Measurements from ENCODE around the gene SLC35F3.
"Not testable (repeated sequence)": the region's sequence is repeated elsewhere in the genome, so short reads cannot be mapped to it uniquely, and the experiment has no call there.

The SLC35F3 gene

DNA sequence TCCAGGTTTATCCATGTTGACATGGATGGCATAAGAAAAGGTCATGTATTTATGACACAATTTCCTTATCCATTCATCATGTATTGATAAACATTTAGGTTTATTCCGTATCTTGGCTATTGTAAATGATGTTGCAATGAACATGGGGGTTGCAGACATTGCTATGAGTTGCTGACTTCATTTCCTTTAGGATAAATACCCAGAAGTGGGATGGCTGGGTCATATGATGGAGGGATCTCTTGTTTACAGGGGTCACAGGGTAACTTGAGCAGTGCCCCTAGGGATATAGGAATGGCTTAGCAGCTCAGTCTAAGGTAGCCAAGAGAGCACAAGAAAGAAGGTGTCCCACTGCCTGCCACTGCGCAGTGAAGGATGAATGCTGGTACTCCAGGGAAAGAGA is 239.2 kb downstream of the SLC35F3 start:
- DNase-seq (ENCODE audit: low read depth), result no peak

DNA sequence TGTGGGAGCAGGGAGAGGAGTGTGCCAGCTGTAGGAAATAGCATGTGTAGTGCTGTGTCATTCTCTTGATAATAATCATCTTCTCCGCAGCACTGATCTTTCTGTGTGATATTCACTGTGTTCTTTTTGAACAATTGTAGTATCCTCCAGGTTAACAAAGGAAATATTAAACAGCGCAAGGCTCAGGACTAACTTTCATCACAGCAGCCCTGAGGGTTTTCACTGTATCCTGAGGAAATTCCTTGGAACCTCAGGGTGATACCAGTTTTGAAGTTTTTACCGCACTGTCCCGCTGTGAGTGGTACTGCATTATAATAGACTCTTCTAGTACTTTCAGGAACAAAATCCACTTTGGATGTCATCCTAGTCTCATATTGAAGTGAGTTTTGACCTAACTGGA is 240.4 kb downstream of the SLC35F3 start:
- DNase-seq (ENCODE audit: low read depth), result no peak

DNA sequence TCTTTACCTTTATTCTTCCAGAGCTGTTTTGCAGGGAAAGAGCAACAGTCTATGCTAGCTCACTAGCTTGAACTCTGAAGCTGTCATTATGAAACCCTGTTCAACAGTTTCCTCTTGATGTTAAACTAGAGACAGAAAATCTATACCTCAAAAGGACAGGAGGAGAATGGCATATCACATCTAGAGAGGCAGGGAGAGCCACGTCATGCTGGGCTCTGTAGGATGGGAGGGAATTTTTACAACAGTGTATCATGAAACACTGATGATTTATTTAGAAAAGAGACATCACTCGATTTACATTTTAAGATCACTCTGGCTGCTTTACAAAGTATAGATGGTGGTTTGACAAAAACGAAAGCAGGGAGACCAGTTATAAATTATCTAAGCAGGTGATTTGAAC is 243.9 kb downstream of the SLC35F3 start:
- DNase-seq (ENCODE audit: low read depth), result no peak

DNA sequence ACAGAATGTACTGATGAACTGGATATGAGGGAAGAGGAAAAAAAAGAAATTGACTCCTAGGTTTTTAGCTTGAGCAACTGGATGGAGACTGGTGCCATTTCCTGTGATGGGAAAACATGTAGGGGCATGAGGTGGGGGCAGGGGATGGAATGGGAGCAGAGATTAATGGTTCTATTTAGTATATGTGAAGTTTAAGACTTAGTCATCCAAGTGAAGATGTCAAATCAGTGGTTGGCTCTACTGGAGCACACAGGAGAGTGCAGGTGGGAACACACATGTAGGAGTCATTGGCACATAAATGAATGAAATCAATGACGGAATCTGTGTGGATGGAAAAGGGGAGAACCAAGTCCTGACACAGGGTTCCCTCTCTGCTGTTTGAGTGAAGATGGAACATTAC is 244.3 kb downstream of the SLC35F3 start:
- DNase-seq (ENCODE audit: low read depth), result no peak

DNA sequence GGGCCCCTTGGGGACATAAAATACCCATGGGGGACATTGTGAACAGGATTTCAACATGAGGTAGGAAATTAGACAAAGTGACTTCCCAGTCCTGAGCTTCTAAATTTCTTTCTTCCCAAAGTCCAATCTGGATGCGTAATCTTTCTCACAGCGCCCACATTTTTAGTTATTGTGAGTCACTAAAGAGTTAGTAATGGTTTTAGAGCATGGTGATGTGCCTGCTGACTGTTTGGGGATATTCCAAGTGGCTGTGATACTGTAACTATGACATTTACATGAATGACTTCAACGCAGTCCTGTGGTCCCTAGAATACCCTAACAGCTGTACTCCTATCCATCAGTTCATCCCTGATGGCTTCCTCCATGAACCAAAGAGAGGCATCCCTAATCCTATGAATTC is 244.7 kb downstream of the SLC35F3 start:
- no peak for DNase-seq (ENCODE audit: low read depth)

DNA sequence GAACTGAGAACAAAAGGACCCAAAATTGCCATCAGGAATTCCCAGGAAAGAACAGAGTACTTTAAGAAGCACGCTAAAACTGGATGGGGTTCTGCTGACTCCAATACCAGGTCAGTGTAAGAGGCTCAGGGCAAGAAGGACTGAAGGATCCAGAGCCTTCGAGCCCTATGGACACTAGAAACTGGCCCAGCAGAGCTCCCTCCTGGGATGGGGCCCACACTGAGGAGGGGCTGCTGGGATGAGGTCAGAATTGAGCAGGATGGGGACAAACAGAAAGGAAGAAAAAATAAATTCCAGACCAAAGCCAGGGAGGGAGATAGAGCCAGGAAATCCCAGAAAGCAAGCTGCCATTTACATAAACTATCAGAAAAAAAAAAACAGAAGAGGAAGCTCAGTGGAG is 246.4 kb downstream of the SLC35F3 start:
- DNase-seq (ENCODE audit: low read depth), result no peak

DNA sequence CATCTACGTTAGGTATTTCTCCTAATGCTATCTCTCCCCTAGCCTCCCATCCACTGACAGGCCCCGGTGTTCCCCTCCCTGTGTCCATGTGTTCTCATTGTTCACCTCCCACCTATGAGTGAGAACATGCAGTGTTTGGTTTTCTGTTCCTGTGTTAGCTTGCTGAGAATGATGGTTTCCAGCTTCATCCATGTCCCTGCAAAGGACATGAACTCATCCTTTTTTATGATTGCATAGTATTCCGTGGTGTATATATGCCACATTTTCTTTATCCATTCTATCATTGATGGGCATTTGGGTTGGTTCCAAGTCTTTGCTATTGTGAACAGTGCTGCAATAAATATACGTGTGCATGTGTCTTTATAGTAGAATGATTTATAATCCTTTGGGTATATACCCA is 247.9 kb downstream of the SLC35F3 start:
- DNase-seq (ENCODE audit: low read depth), result not testable (repeated sequence)

DNA sequence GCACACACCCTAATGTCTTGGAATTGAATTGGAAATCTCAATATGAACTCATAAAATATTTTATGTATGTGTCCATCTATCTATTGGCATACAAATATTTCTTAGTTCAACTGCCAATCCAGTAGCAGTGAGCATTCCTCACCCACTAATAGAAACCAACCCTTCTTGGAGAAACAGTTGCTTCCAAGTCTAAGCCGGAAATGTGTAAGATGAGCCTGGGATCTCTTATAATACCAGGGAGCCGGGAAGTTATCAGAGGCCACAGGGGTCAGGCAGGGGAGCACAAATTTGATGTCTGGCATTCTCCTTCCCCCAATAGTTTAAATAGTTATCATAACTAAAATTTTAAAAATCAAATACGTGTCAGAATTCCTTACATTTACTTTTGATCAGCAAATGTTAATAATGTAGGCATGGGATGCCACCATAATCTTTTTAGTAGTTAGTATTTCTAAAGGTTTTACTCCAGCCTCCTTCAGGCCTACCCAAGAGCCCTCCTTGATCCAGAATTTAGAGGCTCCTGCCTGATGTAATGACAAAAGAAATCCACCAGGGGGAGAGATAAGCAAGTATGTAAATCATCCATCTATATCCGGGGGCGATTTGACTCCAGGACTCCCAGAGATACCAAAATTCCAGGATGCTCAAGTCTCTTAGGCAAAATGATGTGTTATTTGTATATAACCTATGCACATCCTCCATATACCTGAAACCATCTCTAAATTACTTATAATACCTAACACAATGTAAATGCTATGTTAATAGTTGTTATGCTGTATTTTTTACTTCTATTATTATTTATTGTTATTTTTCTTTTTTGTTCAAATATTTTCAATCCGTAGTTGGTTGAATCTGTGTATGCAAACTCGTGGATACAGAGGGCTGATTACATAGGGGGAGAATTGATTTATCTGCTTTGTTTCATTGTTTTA is 250.1 kb downstream of the SLC35F3 start:
- peak; percentile 14 for DNase-seq (ENCODE audit: low read depth)

DNA sequence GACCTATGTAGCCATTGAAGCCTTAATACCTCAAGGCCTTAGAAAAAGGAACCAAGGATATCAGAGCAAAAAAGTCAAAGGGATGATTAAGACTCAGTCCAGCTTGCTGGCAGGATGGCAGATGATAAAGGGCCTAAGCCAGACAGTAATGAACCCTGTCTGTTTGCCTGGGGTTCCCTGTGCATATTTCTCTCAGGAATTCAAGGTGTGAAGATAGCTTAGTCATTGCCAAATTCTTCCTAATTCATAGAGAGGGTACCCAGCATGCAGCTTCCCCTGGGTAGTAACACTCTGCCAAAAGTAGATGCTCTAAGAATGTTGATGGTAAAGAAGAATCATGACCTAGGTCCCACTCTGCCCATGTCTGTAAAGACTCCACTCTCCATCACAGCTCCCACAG is 258.2 kb downstream of the SLC35F3 start:
- no peak for DNase-seq (ENCODE audit: low read depth)

DNA sequence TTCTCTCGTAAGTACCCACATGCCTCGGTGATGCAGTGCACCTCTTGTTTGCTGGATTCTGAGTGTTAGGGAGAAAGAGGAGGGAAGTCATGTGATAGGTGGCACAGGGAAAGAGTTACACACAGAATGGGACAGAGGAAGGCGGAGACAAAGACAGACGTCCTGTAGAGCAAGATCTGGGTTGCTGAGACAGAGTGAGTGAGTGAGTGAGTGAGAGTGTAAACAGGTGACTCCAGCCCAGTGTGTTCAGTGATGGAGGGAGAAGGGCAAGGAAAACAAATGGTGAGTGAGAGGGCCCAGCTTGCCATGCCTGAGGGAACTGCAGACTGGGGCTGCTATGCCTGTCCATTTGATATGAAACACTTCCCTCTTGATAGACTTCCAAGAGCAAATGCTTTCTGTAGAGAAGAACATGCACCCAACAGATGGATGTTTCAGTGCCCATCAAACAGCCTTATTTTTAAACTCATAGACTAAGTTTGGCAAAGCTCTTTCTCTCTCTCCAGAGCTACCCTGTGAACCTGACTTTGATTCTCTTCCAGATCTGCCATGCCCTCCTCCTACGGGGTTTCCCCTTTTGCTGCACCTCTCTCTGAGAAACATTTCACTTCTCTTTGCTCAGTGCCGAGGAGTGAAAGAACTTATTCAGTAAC is 258.9 kb downstream of the SLC35F3 start:
- DNase-seq (ENCODE audit: low read depth), result no peak

DNA sequence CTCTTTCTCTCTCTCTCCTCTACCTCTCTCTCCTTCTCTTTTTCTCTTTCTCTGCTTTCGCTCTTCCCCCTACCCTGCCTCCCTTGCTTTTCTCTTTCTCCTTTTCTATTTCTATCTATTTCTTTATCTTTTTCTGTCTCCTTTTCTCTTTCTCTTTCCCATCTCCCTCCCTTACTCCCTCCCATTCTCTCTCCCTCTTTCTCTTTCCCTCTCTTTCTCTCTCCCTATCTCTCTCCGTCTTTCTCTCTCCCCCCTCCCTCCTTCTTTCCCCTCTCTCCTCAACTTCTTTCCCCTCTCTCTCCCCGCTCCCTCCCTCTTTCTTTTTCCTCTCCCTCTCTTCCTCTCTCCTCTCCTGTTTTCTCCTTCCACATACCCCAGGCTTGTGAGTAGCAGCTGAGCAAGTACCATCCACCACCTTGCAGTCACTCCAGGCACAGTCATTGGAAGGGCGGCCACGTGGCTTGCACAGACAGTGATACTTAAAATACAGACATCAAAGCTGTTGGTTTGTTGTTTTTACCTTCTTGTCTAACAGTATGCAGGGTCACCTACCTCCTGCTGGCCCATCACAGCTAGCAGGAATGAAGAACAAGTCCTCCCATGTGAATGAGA is 259.7 kb downstream of the SLC35F3 start:
- DNase-seq (ENCODE audit: low read depth), result no peak

DNA sequence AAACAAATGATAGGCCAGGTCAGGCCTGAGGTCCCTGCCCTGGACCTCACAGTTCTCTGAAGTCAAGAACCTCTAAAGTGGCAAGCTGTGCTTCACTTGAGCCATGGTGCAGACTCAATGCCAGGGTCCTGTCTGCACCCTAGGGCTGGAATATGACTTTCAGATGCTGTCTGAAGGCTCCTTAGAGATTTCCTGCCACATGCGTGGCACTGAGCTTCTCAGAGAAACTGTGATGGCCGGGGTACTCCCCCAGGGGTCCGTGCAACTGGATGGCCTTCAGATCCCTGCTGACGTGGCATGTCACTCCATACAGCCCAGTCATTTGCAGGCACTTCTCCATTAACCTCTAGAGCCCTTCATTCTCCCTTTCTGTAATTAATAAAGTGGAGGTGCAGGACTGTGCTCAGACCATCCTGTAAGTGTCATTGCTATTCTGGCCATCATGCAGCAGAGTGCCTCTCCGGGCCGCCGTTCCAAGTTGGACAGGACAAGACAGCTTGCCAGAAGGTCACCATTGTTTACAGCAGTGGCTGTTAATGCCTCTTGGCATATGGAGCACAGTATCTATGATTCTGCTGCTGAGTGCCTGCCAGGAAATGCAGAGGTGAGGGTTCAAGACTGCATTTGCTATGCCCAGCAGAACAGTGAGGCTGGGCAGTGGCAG is 263.7 kb downstream of the SLC35F3 start:
- DNase-seq (ENCODE audit: low read depth), result no peak

DNA sequence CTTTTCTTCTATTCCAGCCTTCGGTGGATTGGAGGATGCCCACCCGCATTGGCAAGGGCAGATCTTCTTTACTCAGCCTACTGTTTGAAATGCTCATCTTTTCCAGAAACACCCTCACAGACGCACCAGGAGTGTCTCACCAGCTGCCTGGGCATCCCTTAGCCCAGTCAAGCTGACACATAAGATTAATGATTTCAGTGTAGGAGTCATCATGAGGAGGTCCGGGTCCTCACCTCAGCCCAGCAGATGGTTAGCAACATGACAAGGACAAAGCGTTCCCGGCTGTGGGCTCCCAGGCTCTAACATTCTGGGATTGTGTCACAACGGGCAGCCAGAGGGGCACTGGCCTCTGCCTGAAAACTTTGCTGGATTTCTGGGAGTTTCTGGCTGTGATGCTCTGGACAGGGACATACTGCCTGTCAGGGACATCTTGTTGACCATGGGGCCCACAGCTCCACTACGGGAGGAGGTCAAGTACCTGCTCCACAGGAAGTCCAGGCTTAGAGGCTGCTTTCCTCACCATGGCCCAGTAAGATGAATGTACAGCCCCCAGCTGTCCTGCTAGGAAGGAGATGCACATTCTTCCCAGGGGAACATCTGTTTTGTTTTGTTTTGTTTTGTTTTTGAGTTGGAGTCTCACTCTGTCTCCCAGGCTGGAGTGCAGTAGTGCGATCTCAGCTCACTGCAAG is 264.8 kb downstream of the SLC35F3 start:
- DNase-seq (ENCODE audit: low read depth), result no peak

DNA sequence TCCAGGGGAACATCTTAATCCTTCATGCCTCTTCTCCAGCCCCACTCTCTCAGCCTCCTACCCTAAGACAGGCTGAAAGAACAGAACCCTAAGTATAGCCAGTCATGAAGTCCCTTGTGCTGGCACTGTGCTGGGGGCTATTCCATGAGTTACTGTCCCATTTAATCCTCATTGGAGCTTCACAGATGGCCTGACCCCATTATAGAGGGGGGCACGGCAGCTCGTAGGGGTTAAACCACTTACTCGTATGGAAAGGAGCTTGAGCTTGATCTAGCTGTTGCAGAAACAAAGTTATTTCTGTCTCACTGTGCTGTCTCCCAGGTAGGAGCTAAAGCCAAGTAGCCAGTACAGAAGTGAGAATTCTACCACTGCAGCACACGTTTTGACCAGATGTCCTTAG is 265.6 kb downstream of the SLC35F3 start:
- no peak for DNase-seq (ENCODE audit: low read depth)

DNA sequence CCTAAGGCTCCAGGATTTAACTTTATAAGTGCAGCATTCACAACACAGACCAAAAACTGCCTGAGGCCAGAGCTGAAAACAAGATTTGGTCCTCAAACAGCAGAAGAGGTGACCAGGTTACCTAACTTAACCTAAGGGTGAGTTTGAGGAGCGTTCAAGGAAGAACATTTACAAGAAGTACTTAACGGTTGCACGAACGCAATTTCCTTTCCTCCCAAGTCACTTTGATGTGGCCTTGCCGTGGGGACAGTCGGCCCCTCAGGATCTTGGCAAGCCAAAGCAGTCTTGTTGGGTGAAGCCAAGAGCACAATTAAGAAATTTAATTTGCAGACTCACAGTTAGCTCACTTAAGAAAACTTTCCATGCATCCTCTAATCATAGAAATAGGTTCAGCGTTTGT is 266.1 kb downstream of the SLC35F3 start:
- no peak for DNase-seq (ENCODE audit: low read depth)

DNA sequence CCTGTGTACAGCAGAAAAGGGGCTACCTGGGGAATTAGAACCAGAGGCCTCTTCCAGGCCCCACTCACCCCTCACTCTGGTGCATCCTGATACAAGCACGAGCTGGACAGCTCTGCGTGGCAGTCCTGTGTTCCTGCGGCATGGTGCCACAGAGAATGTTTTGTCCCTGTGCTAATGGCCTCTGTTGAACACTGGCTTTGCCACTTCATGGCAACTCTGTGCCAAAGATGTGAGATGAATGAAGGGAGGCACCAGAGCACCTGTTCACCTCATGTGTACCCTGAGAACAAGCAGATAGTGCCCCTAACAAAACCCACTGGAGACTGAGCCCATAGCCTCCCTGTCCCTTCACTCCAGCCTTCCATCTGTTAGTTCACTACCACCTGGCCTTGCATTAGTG is 269.5 kb downstream of the SLC35F3 start:
- DNase-seq (ENCODE audit: low read depth), result no peak

DNA sequence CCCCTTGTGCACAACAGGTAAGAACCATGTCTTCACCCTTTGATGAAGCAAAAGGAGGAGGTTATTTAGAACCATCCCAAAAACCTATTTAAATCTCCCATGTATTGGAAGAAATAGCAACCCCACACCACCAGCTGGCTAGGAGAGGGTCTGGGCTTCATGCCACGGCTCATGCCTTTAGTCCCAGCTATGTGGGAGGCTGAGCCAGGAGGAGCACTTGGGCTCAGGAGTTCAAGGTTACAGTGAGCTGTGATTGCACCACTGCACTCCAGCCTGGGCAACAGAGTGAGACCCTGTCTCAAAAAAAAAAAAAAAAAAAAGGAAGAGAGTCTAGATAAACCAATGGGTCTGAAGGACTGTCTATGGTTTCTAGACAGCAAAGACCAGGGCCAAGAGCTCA is 270.9 kb downstream of the SLC35F3 start:
- DNase-seq (ENCODE audit: low read depth), result no peak

DNA sequence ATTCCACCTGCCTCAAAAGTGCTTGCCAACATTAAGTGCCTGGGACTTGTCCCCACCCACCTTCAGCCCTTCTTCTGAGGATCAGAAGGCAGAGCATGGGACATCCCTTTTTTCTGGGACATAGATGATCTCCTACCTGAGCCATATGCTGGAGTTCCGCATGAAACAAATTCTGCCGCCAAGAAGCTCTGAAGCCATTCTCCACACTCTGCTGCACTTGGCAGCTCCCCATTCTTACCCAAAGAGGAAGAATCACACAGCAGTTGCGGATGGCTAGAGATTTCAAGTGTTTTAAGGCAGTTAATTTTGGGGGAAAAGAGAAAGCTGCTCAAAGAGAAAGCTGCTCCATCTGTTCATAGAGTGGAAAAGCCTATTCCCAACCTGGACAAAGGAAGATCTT is 271.5 kb downstream of the SLC35F3 start:
- no peak for DNase-seq (ENCODE audit: low read depth)

DNA sequence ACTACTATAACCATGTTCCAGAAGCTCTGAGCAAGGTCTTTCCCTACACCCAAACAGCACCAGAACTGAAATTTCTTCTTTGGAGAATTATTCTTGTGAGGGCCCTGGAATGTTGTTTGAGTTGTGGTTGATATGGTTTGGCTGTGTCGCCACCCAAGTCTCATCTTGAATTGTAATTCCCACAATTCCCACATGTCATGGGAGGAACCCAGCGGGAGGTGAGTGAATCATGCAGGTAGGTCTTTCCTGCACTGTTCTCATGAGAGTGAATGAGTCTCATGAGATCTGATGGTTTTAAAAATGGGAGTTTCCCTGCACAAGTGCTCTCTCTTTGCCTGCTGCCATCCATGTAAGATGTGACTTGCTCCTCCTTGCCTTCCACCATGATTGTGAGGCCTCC is 272.4 kb downstream of the SLC35F3 start:
- not testable (repeated sequence) for DNase-seq (ENCODE audit: low read depth)

DNA sequence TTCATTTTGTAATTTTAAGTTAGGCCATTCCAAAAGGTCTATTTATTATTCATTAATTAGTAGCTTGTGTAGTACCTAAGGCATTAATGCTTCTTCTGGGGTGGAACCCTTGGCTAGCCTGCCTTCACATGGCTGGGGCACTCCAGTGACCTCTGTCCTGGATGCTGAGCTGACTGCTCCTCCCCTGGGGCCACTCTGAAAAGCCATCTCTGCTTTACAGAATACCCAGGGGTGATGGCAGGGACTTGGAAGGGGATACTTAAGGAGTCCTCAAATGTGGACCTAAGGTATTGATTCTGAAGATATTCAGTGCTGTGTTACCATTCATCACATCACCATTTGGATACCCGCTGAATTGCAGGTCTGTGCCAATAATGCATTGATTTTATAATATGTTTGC is 281.0 kb downstream of the SLC35F3 start:
- no peak for DNase-seq (ENCODE audit: low read depth)

DNA sequence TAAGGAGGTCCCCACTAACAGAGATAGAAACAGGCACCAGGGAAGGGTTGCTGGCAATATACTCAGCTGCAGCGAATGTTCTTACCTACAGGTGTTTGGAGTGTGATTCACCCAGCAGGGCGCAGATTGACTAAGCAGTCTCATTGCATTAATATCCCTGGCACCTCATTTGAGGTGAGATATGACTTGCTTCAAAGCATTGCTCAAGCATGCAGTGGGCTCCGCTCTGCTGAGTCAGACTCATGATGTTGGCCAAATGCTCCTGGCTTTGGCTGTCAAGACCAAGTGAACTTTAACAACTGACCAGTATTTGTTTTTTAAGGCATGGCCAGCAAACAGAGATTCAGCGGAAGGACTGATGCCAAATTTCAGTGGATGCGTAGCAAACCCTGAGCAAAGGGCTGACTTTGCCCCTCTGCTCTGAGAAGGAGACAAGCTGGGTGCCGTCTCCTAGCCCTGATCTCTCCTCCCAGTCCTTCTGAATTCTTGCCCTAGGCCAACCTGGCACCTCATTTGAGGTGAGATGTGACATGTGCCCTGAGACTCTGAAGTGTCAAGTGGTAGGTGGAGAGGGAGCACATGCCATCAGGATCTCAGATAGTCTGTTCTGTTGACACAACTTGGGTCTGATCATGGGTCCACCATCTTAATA is 281.7 kb downstream of the SLC35F3 start:
- DNase-seq (ENCODE audit: low read depth), result no peak

DNA sequence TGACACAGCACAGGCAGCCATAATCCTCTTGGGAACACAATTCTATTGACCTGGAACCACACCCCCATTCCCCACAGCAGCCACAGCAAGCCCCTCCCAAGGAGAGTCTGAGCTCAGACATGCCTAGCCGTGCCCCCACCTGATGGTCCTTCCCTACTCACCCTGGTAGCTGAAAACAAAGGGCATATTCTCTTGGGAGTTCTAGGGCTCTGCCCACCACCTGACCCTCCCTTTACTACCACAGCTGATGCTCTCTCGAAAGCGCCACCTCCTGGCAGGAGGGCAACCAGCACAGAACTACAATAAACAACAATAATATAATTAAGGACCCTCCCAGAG is 283.9 kb downstream of the SLC35F3 start:
- DNase-seq (ENCODE audit: low read depth), result no peak
